Esophagus (tissue), 2 donors: ENCODE measurements around the gene CYP4V2. TPM values are rescaled to one million over a fixed set of nuclear protein-coding genes. Genes with fewer than 3 reads are reported as not detected.

ENCODE experiments used
- H3K27ac ChIP-seq, 2 donors: one replicate each; pipeline ENCODE4 v1.5.1; 2013; ENCODE audit warnings: low read depth in 2 of 2, mild to moderate bottlenecking in 2 of 2, inconsistent platforms in 1 of 2, low read length in 1 of 2, moderate library complexity in 1 of 2
- H3K27me3 ChIP-seq, 2 donors: one replicate each; pipeline ENCODE4 v1.6.1; 2013; ENCODE audit warnings: low read length in 2 of 2, control low read depth in 1 of 2, mild to moderate bottlenecking in 1 of 2; ENCODE audit not compliant: insufficient read depth in 2 of 2, control insufficient read depth in 1 of 2
- H3K36me3 ChIP-seq, 2 donors: one replicate each; pipeline ENCODE4 v1.6.1; 2013; ENCODE audit warnings: low read length in 1 of 2; ENCODE audit not compliant: control insufficient read depth in 2 of 2, insufficient read depth in 2 of 2
- H3K4me1 ChIP-seq, 2 donors: one replicate each; pipeline ENCODE4 v1.6.1; 2013; ENCODE audit warnings: low read length in 1 of 2; ENCODE audit not compliant: control insufficient read depth in 2 of 2, insufficient read depth in 2 of 2
- H3K4me3 ChIP-seq, 2 donors: one replicate each; pipeline ENCODE4 v1.5.1; 2013; ENCODE audit warnings: low read length in 2 of 2, mild to moderate bottlenecking in 2 of 2, low read depth in 1 of 2, moderate library complexity in 1 of 2
- H3K9me3 ChIP-seq, 2 donors: one replicate each; pipeline ENCODE4 v1.6.1; 2013; ENCODE audit warnings: mild to moderate bottlenecking in 2 of 2, low read depth in 1 of 2, low read length in 1 of 2, moderate library complexity in 1 of 2; ENCODE audit not compliant: control insufficient read depth in 2 of 2, insufficient read depth in 1 of 2
- whole genome bisulfite sequencing, 2 donors: extraction: QIAGEN DNeasy Blood & Tissue Kit; methylation state at CpG; one replicate each; pipeline ENCODE4 v1.1.7; 2013; 5-methylcytosine and 5-hydroxymethylcytosine counted together
- polyA plus RNA-seq, 2 donors: library from polyadenylated mRNA; stranded (reverse); fragments of 200-250 nt; gene quantifications; one replicate each; pipeline ENCODE4 v1.2.3, GENCODE V29; 2013
- donor health status: healthy with polysubstance abuse.
- donor health status: Bipolar disorder and iron deficiency.

The CYP4V2 gene
- polyA plus RNA-seq, 2 donors: 4.4 to 6.4 TPM

DNA sequence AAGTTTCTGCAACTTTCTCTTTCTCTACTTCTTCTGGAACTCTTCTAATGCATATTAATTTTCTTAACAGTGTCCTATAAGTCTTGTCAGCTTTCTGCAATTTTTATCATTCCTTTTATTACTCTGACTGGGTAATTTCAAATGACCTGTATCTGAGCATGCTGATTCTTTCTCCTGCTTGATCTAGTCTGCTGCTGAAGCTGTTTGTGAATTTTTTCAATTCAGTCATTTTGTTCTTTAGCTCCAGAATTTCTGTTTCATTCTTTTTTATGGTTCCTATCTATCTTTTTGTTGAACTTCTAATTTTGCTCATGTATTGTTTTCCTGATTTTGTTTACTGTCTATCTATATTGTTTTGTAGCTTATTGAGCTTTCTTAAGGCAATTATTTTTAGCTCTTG, 34.5 kb downstream of the CYP4V2 start:
- H3K9me3 ChIP-seq: peaks cover 0 to 4% of the 10 kb centered on the region in 2 donors
- H3K4me1 ChIP-seq: no peaks in the 10 kb centered on the region
- H3K27ac ChIP-seq: no peak overlapping the region

DNA sequence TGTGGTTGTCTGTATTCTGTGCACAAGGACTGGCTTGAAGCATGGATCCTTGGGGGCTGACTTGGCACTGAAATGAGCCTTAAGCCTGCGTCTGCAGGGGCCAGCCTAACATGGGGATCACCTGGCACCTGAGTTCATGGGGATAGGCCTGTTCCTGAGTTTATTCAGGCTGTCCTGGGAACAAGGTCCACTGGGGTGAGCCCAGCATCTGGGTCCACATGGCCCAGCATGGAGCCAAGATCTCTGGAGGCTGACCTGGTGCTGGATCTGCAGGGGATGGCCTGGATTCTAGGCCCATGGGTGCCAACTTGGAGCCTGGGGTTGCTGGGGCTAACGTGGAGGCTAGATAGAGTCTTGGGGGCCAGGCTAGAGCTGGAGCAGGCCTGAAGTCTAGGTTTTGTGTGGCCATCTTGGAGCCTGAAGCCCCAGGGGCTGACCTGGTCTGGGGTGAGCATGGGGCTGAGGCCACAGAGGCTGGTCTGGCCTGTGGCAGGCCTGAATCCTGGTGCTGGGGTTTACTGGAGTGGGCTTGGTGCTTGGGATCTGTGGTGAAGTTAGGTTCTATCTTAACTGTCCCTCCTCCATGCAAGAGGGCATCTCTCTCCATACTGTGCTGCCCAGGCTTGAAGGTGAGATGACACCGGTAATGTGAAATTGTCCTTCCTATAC, 35.3 kb downstream of the CYP4V2 start:
- WGBS, 2 donors: 89 to 94% methylated on average over 3 of the region's 3 CpGs
- Histone ChIP-seq H3K4me1 (no peaks in the 10 kb centered on the region), H3K9me3 (peaks cover 0 to 4% of the 10 kb centered on the region in 2 donors), H3K27me3 (no peaks in the 10 kb centered on the region), H3K4me3 (no peak overlapping the region), H3K27ac (no peak overlapping the region), H3K36me3 (no peaks in the 10 kb centered on the region)

More for the DNA sequence above, 34.5 kb downstream of the CYP4V2 start:
- Histone ChIP-seq H3K4me3 (no peak overlapping the region), H3K27me3 (no peaks in the 10 kb centered on the region), H3K36me3 (no peaks in the 10 kb centered on the region)

DNA sequence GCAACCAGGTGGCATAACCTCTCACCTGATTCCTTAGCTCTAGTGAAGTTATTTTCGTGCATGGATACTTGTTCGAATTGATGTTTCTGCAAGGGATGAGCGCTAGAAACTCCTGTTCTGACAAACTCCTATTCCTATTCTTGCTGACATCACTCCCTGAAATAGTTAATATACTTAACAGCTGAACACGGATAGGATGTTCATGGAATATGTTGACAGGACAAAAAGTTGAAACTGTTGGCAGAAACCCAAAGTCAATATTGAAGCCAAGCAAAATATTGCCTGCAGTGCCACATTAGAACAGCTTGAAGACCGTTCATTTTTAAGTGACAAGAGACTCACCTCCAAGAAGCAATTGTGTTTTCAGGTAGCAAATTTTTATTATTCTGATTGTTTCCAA, 35.9 kb downstream of the CYP4V2 start, which contains the start of gene KLKB1:
Gene KLKB1, plus strand, starts transcription at position 287 of the 400 bp plus-strand sequence. CDS start 689 bp downstream, outside the sequence.
- Histone ChIP-seq H3K4me1 (no peaks in the 10 kb centered on the region), H3K27me3 (no peaks in the 10 kb centered on the region), H3K4me3 (no peak within 1 kb of the TSS), H3K9me3 (peaks cover 0 to 4% of the 10 kb centered on the region in 2 donors), H3K36me3 (no peaks in the 10 kb centered on the region), H3K27ac (no peak within 1 kb of the TSS)
- 54 to 64% methylated on average over 5 of the region's 5 CpGs for WGBS, 2 donors

- Histone ChIP-seq H3K36me3 (no peaks in the 10 kb centered on the region), H3K4me3 (no peak overlapping the region), H3K9me3 (peaks cover 0 to 4% of the 10 kb centered on the region in 2 donors), H3K27ac (no peak overlapping the region), H3K4me1 (no peaks in the 10 kb centered on the region), H3K27me3 (no peaks in the 10 kb centered on the region)
- 25 to 29% methylated on average over 2 of the region's 2 CpGs for WGBS, 2 donors
These were observed 36.6 kb downstream of the CYP4V2 start for GRCh38 chr4:186227744-186228513.

DNA sequence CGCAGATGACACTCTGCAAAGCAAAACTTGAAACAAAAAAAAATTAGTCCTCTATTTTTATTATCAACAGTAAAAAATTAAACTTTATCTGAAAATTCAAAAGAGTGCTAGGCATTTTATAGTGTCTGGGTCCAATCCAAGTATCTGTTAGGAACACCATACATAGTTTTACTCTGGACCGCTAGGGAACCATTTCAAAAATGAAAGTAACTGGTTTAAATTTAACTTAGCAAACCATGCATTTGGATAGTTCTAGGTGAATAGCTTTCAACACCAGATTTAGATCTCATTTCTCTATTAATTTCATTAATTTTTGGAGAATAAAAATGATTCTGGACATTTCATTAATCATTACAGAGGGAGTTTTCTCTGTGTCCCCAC, 37.1 kb downstream of the CYP4V2 start:
- H3K4me1 ChIP-seq: no peaks in the 10 kb centered on the region
- 74 to 82% methylated on average over 2 of the region's 2 CpGs for WGBS, 2 donors
- H3K4me3 ChIP-seq: no peak overlapping the region
- peaks cover 0 to 4% of the 10 kb centered on the region in 2 donors for H3K9me3 ChIP-seq
- H3K27ac ChIP-seq: no peak overlapping the region
- no peaks in the 10 kb centered on the region for H3K36me3 ChIP-seq
- H3K27me3 ChIP-seq: no peaks in the 10 kb centered on the region

GRCh38 chr4:186234367-186234766, 43.0 kb downstream of the CYP4V2 start:
- Histone ChIP-seq H3K4me1 (no peaks in the 10 kb centered on the region), H3K27me3 (no peaks in the 10 kb centered on the region), H3K27ac (no peak overlapping the region), H3K36me3 (no peaks in the 10 kb centered on the region), H3K4me3 (no peak overlapping the region), H3K9me3 (no peaks in the 10 kb centered on the region)
- 51 to 69% methylated on average over 2 of the region's 2 CpGs for WGBS, 2 donors

GRCh38 chr4:186236126-186236525, 44.8 kb downstream of the CYP4V2 start:
- no peaks in the 10 kb centered on the region for H3K27me3 ChIP-seq
- no peaks in the 10 kb centered on the region for H3K4me1 ChIP-seq
- H3K9me3 ChIP-seq: no peaks in the 10 kb centered on the region
- no peaks in the 10 kb centered on the region for H3K36me3 ChIP-seq
- H3K4me3 ChIP-seq: no peak overlapping the region
- 80 to 86% methylated on average over 4 of the region's 4 CpGs for WGBS, 2 donors
- H3K27ac ChIP-seq: no peak overlapping the region

GRCh38 chr4:186240452-186240847, 49.1 kb downstream of the CYP4V2 start:
- H3K27me3 ChIP-seq: no peaks in the 10 kb centered on the region
- no peaks in the 10 kb centered on the region for H3K36me3 ChIP-seq
- H3K4me1 ChIP-seq: no peaks in the 10 kb centered on the region
- H3K4me3 ChIP-seq: no peak overlapping the region
- H3K9me3 ChIP-seq: peaks cover 0 to 2% of the 10 kb centered on the region in 2 donors
- no peak overlapping the region for H3K27ac ChIP-seq
- 81% methylated on average over 7 of the region's 7 CpGs for WGBS, 2 donors

- Histone ChIP-seq H3K27ac (no peak overlapping the region), H3K4me3 (no peak overlapping the region), H3K36me3 (no peaks in the 10 kb centered on the region), H3K9me3 (peaks cover 0 to 2% of the 10 kb centered on the region in 2 donors), H3K27me3 (no peaks in the 10 kb centered on the region), H3K4me1 (no peaks in the 10 kb centered on the region)
- 63 to 74% methylated on average over 7 of the region's 7 CpGs for WGBS, 2 donors
These were observed 49.6 kb downstream of the CYP4V2 start for GRCh38 chr4:186240848-186241491.
